K562 (cell line): ENCODE results near the gene ATP6V1F. TPM values are rescaled to one million over a fixed set of nuclear protein-coding genes. Genes with fewer than 3 reads are reported as not detected.

Experiments
- CHD4 ChIP-seq: fragments of 200-600 bp; sonication (generic); IDR thresholded peaks from 3 replicates; pipeline ENCODE4 v1.6.1; 2012; ENCODE audit warnings: low read depth, mild to moderate bottlenecking, mixed read lengths, low read length, inconsistent platforms; ENCODE audit not compliant: insufficient read depth, insufficient replicate concordance, poor library complexity, severe bottlenecking
- HMGN3 ChIP-seq: IDR thresholded peaks from 2 replicates; pipeline ENCODE4 v1.6.1; 2011; ENCODE audit warnings: borderline replicate concordance, low read depth, mild to moderate bottlenecking, mixed read lengths, low read length; ENCODE audit not compliant: insufficient read length; ENCODE audit errors: extremely low read depth
- KDM1A ChIP-seq, 2 experiments: fragments of 450-650 bp; IDR thresholded peaks; 2 replicates each; pipeline ENCODE4 v1.6.1; 2016; ENCODE audit warnings: mild to moderate bottlenecking in 2 of 2
- L3MBTL2 ChIP-seq: fragments of 450-650 bp; IDR thresholded peaks from 2 replicates; pipeline ENCODE4 v1.6.1; 2016; ENCODE audit warnings: mild to moderate bottlenecking, moderate library complexity
- LARP7 ChIP-seq: fragments of 450-650 bp; IDR thresholded peaks from 2 replicates; pipeline ENCODE4 v1.6.1; 2016
- MEIS2 ChIP-seq: fragments of 450-650 bp; IDR thresholded peaks from 2 replicates; pipeline ENCODE4 v1.6.1; 2014; ENCODE audit warnings: mild to moderate bottlenecking; ENCODE audit not compliant: partially characterized antibody
- MTA2 ChIP-seq: fragments of 450-650 bp; IDR thresholded peaks from 2 replicates; pipeline ENCODE4 v1.6.1; 2016; ENCODE audit warnings: low read depth
- NKRF ChIP-seq: fragments of 450-650 bp; IDR thresholded peaks from 2 replicates; pipeline ENCODE4 v1.6.1; 2016; ENCODE audit warnings: borderline replicate concordance
- POLR2G ChIP-seq: fragments of 200-400 bp; formaldehyde crosslinking; IDR thresholded peaks from 2 replicates; pipeline ENCODE4 v1.6.1; 2017; ENCODE audit warnings: low read depth, mild to moderate bottlenecking, antibody characterized with exemption, low read length, moderate library complexity
- PRDM10 ChIP-seq: fragments of 450-650 bp; IDR thresholded peaks from 2 replicates; pipeline ENCODE4 v1.6.1; 2018; ENCODE audit not compliant: partially characterized antibody
- SMARCE1 ChIP-seq: fragments of 450-650 bp; IDR thresholded peaks from 2 replicates; pipeline ENCODE4 v1.7.1; 2016; ENCODE audit warnings: mild to moderate bottlenecking
- THAP7 ChIP-seq: fragments of 250-450 bp; sonication (Bioruptor Pico); IDR thresholded peaks from 2 replicates; pipeline ENCODE4 v1.5.0; 2021
- ZKSCAN1 ChIP-seq: fragments of 150-350 bp; IDR thresholded peaks from 2 replicates; pipeline ENCODE4 v1.6.1; 2016; ENCODE audit warnings: low read depth, low read length
- ZNF384 ChIP-seq: IDR thresholded peaks from 2 replicates; pipeline ENCODE4 v1.6.1; 2012; ENCODE audit warnings: low read depth, low read length, improper control_type of control experiment
- ZNF592 ChIP-seq: fragments of 450-650 bp; IDR thresholded peaks from 2 replicates; pipeline ENCODE4 v1.6.1; 2017; ENCODE audit warnings: antibody characterized with exemption, mild to moderate bottlenecking
- ZNF830 ChIP-seq: fragments of 250-450 bp; sonication (Bioruptor Pico); IDR thresholded peaks from 2 replicates; pipeline ENCODE4 v1.5.0; 2021; ENCODE audit warnings: mild to moderate bottlenecking
- polyA plus RNA-seq, 8 experiments: library from polyadenylated mRNA; depleted of rRNA in 4 of 8; stranded (reverse) in 5 of 8; unstranded in 3 of 8; fragments of >200 nt; fragmentation: Nextera tagmentation in 2 of 8; fragmentation: Illumina TruSeq in 1 of 8; extraction: Ambion mirVana in 2 of 8; extraction: Trizol in 1 of 8; gene quantifications; 2 replicates each; pipeline versions ENCODE4 v1.2.1 to v1.2.3, GENCODE V29; 2011 to 2014; ENCODE audit warnings: inconsistent platforms in 1 of 8, missing spikeins in 1 of 8
- total RNA-seq, 7 experiments: library from RNA; depleted of rRNA in 6 of 7; stranded (reverse); fragments of >200 nt in 6 of 7; fragmentation: Illumina TruSeq in 2 of 7; extraction: Trizol in 2 of 7; gene quantifications; 2 replicates each; pipeline versions ENCODE4 v1.2.1 to v1.2.3, GENCODE V29; 2011 to 2021; ENCODE audit warnings: low replicate concordance in 1 of 7

ATP6V1F gene
- total and polyA plus RNA-seq, 9 of the 15 experiments (the other 6 are each of a cell fraction or from before 2014, with no cell fraction given), result 206 to 1,123 (median 542) TPM

GRCh38 chr7:128829391-128830166, 33.1 kb upstream of the ATP6V1F start (continued):
- TF ChIP-seq PRDM10, result no peak
- TF ChIP-seq L3MBTL2, result no peak
- 0 out of 2 replicates have a peak, but pooled peaks have one; percentile 55 for TF ChIP-seq THAP7
- 0 out of 2 replicates have a peak, but pooled peaks have one; percentile 24 for TF ChIP-seq ZNF592
- peak; percentile 60; the same call in 1 of the 2 replicates for TF ChIP-seq SMARCE1
- TF ChIP-seq LARP7, result 0 out of 2 replicates have a peak, but pooled peaks have one; percentile 48
- TF ChIP-seq KDM1A (IDR thresholded peaks at IDR 0.05), result peak in 1 of 2 experiments; percentile 80; a peak in 1 of 4 replicates
- TF ChIP-seq ZKSCAN1, result no peak
- TF ChIP-seq MTA2, result 0 out of 2 replicates have a peak, but pooled peaks have one; percentile 20
- TF ChIP-seq HMGN3, result no peak
- peak; percentile 79 for TF ChIP-seq MEIS2
- 0 out of 2 replicates have a peak, but pooled peaks have one; percentile 31 for TF ChIP-seq POLR2G
- TF ChIP-seq NKRF, result peak; percentile 33; the same call in 1 of the 2 replicates
- TF ChIP-seq ZNF830, result 0 out of 2 replicates have a peak, but pooled peaks have one; percentile 48
- TF ChIP-seq ZNF384, result no peak
- peak; percentile 19 for TF ChIP-seq CHD4
